CD4-positive, CD25-positive, alpha-beta regulatory T cell (primary cell): ENCODE measurements around the gene TAPBP. TPM values are rescaled to one million over a fixed set of nuclear protein-coding genes. Genes with fewer than 3 reads are reported as not detected.

ENCODE experiments used
- ATAC-seq, 2 donors: fragments of 150-1000 bp; cut with Tn5 transposase; one replicate each; pipeline ENCODE4 v1.10.0; 2021; ENCODE audit warnings: low read depth in 2 of 2, moderate number of reproducible peaks in 2 of 2, moderate library complexity in 1 of 2
- DNase-seq, 3 donors: peaks; one replicate each; pipeline versions ENCODE4 v3.0.0 to v3.0.0-alpha.2; 2012 to 2022; ENCODE audit warnings: mixed read lengths in 1 of 3
- H3K27ac ChIP-seq: one replicate; pipeline ENCODE4 v1.7.0; 2013; ENCODE audit warnings: mild to moderate bottlenecking, low read length; ENCODE audit not compliant: insufficient read depth, poor library complexity, severe bottlenecking
- H3K27me3 ChIP-seq: one replicate; pipeline ENCODE4 v1.7.0; 2013; ENCODE audit warnings: low read length; ENCODE audit not compliant: control insufficient read depth, insufficient read depth
- H3K36me3 ChIP-seq: one replicate; pipeline ENCODE4 v1.7.0; 2013; ENCODE audit warnings: mild to moderate bottlenecking, low read length, moderate library complexity; ENCODE audit not compliant: control insufficient read depth, insufficient read depth
- H3K4me1 ChIP-seq: 2 replicates; pipeline ENCODE4 v1.7.0; 2013; ENCODE audit warnings: mild to moderate bottlenecking, low read length; ENCODE audit not compliant: insufficient read depth, control insufficient read depth, poor library complexity, severe bottlenecking
- H3K4me3 ChIP-seq: one replicate; pipeline ENCODE4 v1.7.0; 2013; ENCODE audit warnings: low read depth, mild to moderate bottlenecking, low read length, moderate library complexity
- H3K9me3 ChIP-seq, 2 experiments: 1 replicate in 1 of 2; 2 replicates in 1 of 2; pipeline ENCODE4 v1.7.0; 2013; ENCODE audit warnings: low read length in 2 of 2, mild to moderate bottlenecking in 1 of 2, moderate library complexity in 1 of 2; ENCODE audit not compliant: control insufficient read depth in 2 of 2
- H3K27ac Mint-ChIP-seq, 3 donors: one replicate each; pipeline ENCODE4 v1.8.0; 2020 to 2022; ENCODE audit warnings: mild to moderate bottlenecking in 3 of 3, mixed read lengths in 3 of 3, moderate library complexity in 2 of 3
- H3K27me3 Mint-ChIP-seq: one replicate; pipeline ENCODE4 v1.8.0; 2022; ENCODE audit warnings: mild to moderate bottlenecking, mixed read lengths
- H3K36me3 Mint-ChIP-seq: one replicate; pipeline ENCODE4 v1.8.0; 2020; ENCODE audit warnings: mixed read lengths
- H3K4me1 Mint-ChIP-seq, 4 donors: one replicate each; pipeline ENCODE4 v1.8.0; 2020 to 2022; ENCODE audit warnings: mixed read lengths in 4 of 4, mild to moderate bottlenecking in 1 of 4
- H3K4me3 Mint-ChIP-seq, 4 donors: one replicate each; pipeline ENCODE4 v1.8.0; 2020 to 2022; ENCODE audit warnings: mild to moderate bottlenecking in 4 of 4, mixed read lengths in 4 of 4, moderate library complexity in 3 of 4
- H3K9me3 Mint-ChIP-seq, 7 donors: one replicate each; pipeline ENCODE4 v1.8.0; 2020 to 2022; ENCODE audit warnings: mixed read lengths in 7 of 7, mild to moderate bottlenecking in 3 of 7, moderate library complexity in 2 of 7
- polyA plus RNA-seq, 4 donors: library from polyadenylated mRNA; unstranded; fragments of 300-500 nt; fragmentation: Illumina TruSeq; gene quantifications; one replicate each; pipeline ENCODE4 v1.2.3, GENCODE V29; 2021
- total RNA-seq: library from RNA; stranded (reverse); gene quantifications from one replicate; pipeline ENCODE4 v1.2.3, GENCODE V29; 2022

Gene TAPBP
- total and polyA plus RNA-seq, 5 donors from 2014 or later, result 251 to 314 (median 266) TPM

DNA sequence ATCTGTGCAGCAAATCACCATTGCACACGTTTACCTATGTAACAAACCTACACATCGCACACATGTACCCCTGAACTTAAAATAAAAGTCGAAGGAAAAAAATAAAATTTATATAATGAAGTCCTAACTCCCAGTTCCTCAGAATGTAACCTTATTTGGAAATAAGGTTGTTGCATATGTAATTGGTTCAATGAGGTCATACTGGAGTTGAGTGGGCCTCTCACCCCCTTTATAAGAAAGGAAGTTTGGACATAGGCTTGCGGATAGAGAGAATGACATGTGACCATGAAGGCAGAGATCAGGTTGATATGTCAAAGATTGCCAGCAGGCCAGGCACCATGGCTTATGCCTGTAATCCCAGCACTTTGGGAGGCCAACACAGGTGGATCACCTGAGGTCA, 19.8 kb upstream of the TAPBP start:
- DNase-seq (no peak), ATAC-seq (no peak)
- Mint-ChIP-seq H3K27me3 (no peaks in the 10 kb centered on the region), H3K36me3 (no peaks in the 10 kb centered on the region), H3K27ac (no peak overlapping the region), H3K4me1 (peaks cover 0 to 3% (median 0%) of the 10 kb centered on the region in 4 donors), H3K9me3 (no peaks in the 10 kb centered on the region), H3K4me3 (no peak overlapping the region)
- Histone ChIP-seq H3K4me3 (no peak overlapping the region), H3K9me3 (no peaks in the 10 kb centered on the region), H3K4me1 (no peaks in the 10 kb centered on the region), H3K27ac (no peak overlapping the region), H3K36me3 (no peaks in the 10 kb centered on the region), H3K27me3 (no peaks in the 10 kb centered on the region)

DNA sequence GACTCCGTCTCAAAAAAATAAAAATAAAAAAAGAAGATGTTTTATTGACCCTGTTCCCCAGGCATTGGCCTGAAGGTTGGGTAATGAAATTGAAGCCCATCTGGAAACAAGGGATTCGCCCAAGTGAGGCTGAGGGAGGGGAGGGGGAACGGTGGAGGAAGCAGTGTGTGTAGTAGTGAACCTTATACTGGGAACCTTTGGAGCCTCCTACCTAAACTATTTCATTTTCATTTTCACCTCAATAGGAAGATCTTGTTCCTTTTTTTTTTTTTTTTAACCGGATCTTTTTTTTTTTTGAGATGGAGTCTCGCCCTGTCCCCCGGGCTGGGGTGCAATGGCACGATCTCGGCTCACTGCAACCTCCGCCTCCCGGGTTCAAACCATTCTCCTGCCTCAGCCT, 16.9 kb upstream of the TAPBP start:
- no peak overlapping the region for H3K4me3 Mint-ChIP-seq

GRCh38 chr6:33329058-33329457, 15.2 kb upstream of the TAPBP start:
- Mint-ChIP-seq H3K4me3 (no peak overlapping the region), H3K27me3 (no peaks in the 10 kb centered on the region), H3K36me3 (no peaks in the 10 kb centered on the region), H3K27ac (peak overlapping the region in 1 of 3 donors; percentile 88), H3K9me3 (no peaks in the 10 kb centered on the region), H3K4me1 (peaks cover 0 to 5% (median 4%) of the 10 kb centered on the region in 4 donors)
- no peaks in the 10 kb centered on the region for H3K9me3 ChIP-seq
- no peak overlapping the region for H3K4me3 ChIP-seq
- H3K27ac ChIP-seq, result no peak overlapping the region
- H3K4me1 ChIP-seq, result peaks cover 5% of the 10 kb centered on the region
- H3K27me3 ChIP-seq, result no peaks in the 10 kb centered on the region
- DNase-seq (no peak), ATAC-seq (no peak)
- H3K36me3 ChIP-seq, result no peaks in the 10 kb centered on the region

More for the DNA sequence above, 16.9 kb upstream of the TAPBP start:
- Histone ChIP-seq H3K9me3 (no peaks in the 10 kb centered on the region), H3K27me3 (no peaks in the 10 kb centered on the region), H3K4me3 (no peak overlapping the region), H3K4me1 (no peaks in the 10 kb centered on the region), H3K27ac (no peak overlapping the region), H3K36me3 (no peaks in the 10 kb centered on the region)
- Mint-ChIP-seq H3K27me3 (no peaks in the 10 kb centered on the region), H3K27ac (no peak overlapping the region), H3K36me3 (no peaks in the 10 kb centered on the region), H3K9me3 (no peaks in the 10 kb centered on the region), H3K4me1 (peaks cover 0 to 3% (median 1%) of the 10 kb centered on the region in 4 donors)
- no peak for ATAC-seq
- DNase-seq, result no peak

DNA sequence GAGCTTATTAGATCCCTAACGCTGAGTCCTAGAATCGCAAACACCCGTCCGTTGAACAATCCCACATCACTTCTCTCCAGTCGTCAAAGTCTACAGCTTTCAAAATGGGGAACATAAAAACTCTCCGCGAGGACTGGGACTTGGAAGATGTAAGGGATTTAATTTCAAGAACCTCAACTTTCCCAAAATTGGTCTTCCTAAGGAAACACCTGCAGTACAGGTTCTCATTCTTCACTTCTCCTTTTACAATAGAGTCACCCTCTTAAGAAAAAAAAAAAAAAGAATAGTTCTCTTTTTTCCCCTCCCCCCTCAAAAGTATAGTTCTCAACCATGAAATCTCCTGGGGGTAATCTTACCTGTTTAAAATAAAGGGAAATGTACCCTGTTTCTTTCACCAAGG, 10.2 kb upstream of the TAPBP start:
- H3K4me1 Mint-ChIP-seq, result peaks cover 4 to 52% (median 26%) of the 10 kb centered on the region in 4 donors

DNA sequence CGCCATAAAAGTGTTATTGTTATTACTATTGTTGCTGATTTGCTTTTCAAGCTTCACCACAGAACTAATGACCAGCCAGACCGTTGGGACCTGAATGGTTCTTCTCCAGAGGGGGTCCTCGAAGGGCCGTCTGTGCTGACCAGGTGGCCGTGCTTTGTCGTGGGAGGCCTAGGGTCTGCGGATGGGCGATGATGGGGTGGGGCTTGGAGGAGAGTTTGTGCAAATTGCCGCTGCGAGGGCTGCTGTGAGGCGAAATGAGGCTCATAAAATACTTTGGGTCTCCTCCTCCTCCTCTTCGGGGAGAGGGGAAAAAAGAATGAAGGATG, 9.7 kb upstream of the TAPBP start:
- H3K9me3 ChIP-seq, result no peaks in the 10 kb centered on the region
- H3K27me3 Mint-ChIP-seq, result no peaks in the 10 kb centered on the region
- no peak for DNase-seq
- H3K4me3 ChIP-seq, result peak overlapping the region; percentile 96
- peaks cover 4 to 58% (median 31%) of the 10 kb centered on the region in 4 donors for H3K4me1 Mint-ChIP-seq
- H3K36me3 ChIP-seq, result peaks cover 31% of the 10 kb centered on the region
- no peak for ATAC-seq
- H3K27ac Mint-ChIP-seq, result peak overlapping the region; percentile 95 to 99 (median 98)
- H3K27me3 ChIP-seq, result no peaks in the 10 kb centered on the region
- H3K9me3 Mint-ChIP-seq, result peaks cover 0 to 1% (median 0%) of the 10 kb centered on the region in 7 donors
- H3K4me3 Mint-ChIP-seq, result peak overlapping the region; percentile 90 to 100 (median 98)
- H3K4me1 ChIP-seq, result peaks cover 52% of the 10 kb centered on the region
- peaks cover 31% of the 10 kb centered on the region for H3K36me3 Mint-ChIP-seq
- peak overlapping the region; percentile 86 for H3K27ac ChIP-seq

More for the DNA sequence above, 10.2 kb upstream of the TAPBP start:
- H3K27me3 Mint-ChIP-seq, result no peaks in the 10 kb centered on the region
- peak in 1 of 3 donors; percentile 20 for DNase-seq
- peaks cover 26% of the 10 kb centered on the region for H3K36me3 ChIP-seq
- H3K4me3 Mint-ChIP-seq, result peak overlapping the region; percentile 90 to 100 (median 98)
- peak overlapping the region; percentile 95 to 99 (median 98) for H3K27ac Mint-ChIP-seq
- peak overlapping the region; percentile 96 for H3K4me3 ChIP-seq
- H3K9me3 Mint-ChIP-seq, result peaks cover 0 to 1% (median 0%) of the 10 kb centered on the region in 7 donors
- peak overlapping the region; percentile 86 for H3K27ac ChIP-seq
- peaks cover 47% of the 10 kb centered on the region for H3K4me1 ChIP-seq
- ATAC-seq, result no peak
- no peaks in the 10 kb centered on the region for H3K9me3 ChIP-seq
- H3K36me3 Mint-ChIP-seq, result peaks cover 25% of the 10 kb centered on the region
- no peaks in the 10 kb centered on the region for H3K27me3 ChIP-seq

GRCh38 chr6:33321227-33321626, 7.3 kb upstream of the TAPBP start:
- H3K36me3 Mint-ChIP-seq, result peaks cover 38% of the 10 kb centered on the region
- peaks cover 68% of the 10 kb centered on the region for H3K4me1 ChIP-seq
- peak overlapping the region; percentile 98 for H3K4me3 ChIP-seq

GRCh38 chr6:33320315-33321181, 6.7 kb upstream of the TAPBP start:
- H3K9me3 ChIP-seq, result no peaks in the 10 kb centered on the region
- no peak for ATAC-seq
- H3K27ac ChIP-seq, result no peak overlapping the region
- no peak overlapping the region for H3K4me3 ChIP-seq
- H3K27me3 ChIP-seq, result no peaks in the 10 kb centered on the region
- peak overlapping the region; percentile 84 to 100 (median 94) for H3K4me3 Mint-ChIP-seq
- H3K27me3 Mint-ChIP-seq, result no peaks in the 10 kb centered on the region
- H3K27ac Mint-ChIP-seq, result peak overlapping the region in 2 of 3 donors; percentile 71 to 98
- peaks cover 32% of the 10 kb centered on the region for H3K36me3 ChIP-seq
- peaks cover 4 to 86% (median 42%) of the 10 kb centered on the region in 4 donors for H3K4me1 Mint-ChIP-seq
- H3K9me3 Mint-ChIP-seq, result peaks cover 0 to 1% (median 0%) of the 10 kb centered on the region in 7 donors
- H3K36me3 Mint-ChIP-seq, result peaks cover 38% of the 10 kb centered on the region
- peaks cover 73% of the 10 kb centered on the region for H3K4me1 ChIP-seq
- DNase-seq, result no peak

More at GRCh38 chr6:33321227-33321626, 7.3 kb upstream of the TAPBP start:
- no peak for ATAC-seq
- Histone ChIP-seq H3K36me3 (peaks cover 32% of the 10 kb centered on the region), H3K27ac (no peak overlapping the region), H3K9me3 (no peaks in the 10 kb centered on the region), H3K27me3 (no peaks in the 10 kb centered on the region)
- no peaks in the 10 kb centered on the region for H3K27me3 Mint-ChIP-seq
- peaks cover 0 to 1% (median 0%) of the 10 kb centered on the region in 7 donors for H3K9me3 Mint-ChIP-seq
- H3K4me3 Mint-ChIP-seq, result peak overlapping the region; percentile 84 to 100 (median 94)
- H3K4me1 Mint-ChIP-seq, result peaks cover 4 to 79% (median 44%) of the 10 kb centered on the region in 4 donors
- H3K27ac Mint-ChIP-seq, result peak overlapping the region in 1 of 3 donors; percentile 62
- no peak for DNase-seq
